GM12878 (cell line): ENCODE measurements around the gene COL27A1. TPM values are rescaled to one million over a fixed set of nuclear protein-coding genes. Genes with fewer than 3 reads are reported as not detected.

ENCODE experiments used
- SPI1 ChIP-seq: IDR thresholded peaks from 2 replicates; pipeline ENCODE4 v1.6.1; 2011; ENCODE audit warnings: low read depth, mild to moderate bottlenecking, low read length, moderate library complexity, borderline replicate concordance; ENCODE audit not compliant: insufficient read depth
- STAT3 ChIP-seq: IDR thresholded peaks from 2 replicates; pipeline ENCODE4 v1.6.1; 2011; ENCODE audit warnings: low read depth, low read length, improper control_type of control experiment
- ZNF384 ChIP-seq: IDR thresholded peaks from 2 replicates; pipeline ENCODE4 v1.6.1; 2012; ENCODE audit warnings: low read depth, mild to moderate bottlenecking, low read length, improper control_type of control experiment, borderline replicate concordance
- polyA plus RNA-seq, 11 experiments: library from polyadenylated mRNA; depleted of rRNA in 4 of 11; unstranded in 6 of 11; stranded (reverse) in 5 of 11; fragments of >200 nt; fragmentation: Nextera tagmentation in 4 of 11; fragmentation: Illumina TruSeq in 1 of 11; extraction: Ambion mirVana in 4 of 11; extraction: Trizol in 1 of 11; gene quantifications; 1 replicate in 1 of 11; 2 replicates in 10 of 11; pipeline versions ENCODE4 v1.2.1 to v1.2.3, GENCODE V29; 2011 to 2016; ENCODE audit warnings: inconsistent platforms in 2 of 11, missing spikeins in 2 of 11, low read depth in 1 of 11
- total RNA-seq, 4 experiments: library from RNA; depleted of rRNA in 3 of 4; stranded (reverse); fragments of >200 nt in 3 of 4; fragmentation: Illumina TruSeq in 1 of 4; extraction: Trizol in 1 of 4; gene quantifications; 2 replicates each; pipeline versions ENCODE4 v1.2.1 to v1.2.3, GENCODE V29; 2013 to 2021
- TF ChIP-seq, protein P1 (sequence below): fragments of 450-650 bp; IDR thresholded peaks from 2 replicates; pipeline ENCODE4 v1.6.1; 2017; ENCODE audit warnings: mild to moderate bottlenecking, low read depth, inconsistent platforms; ENCODE audit not compliant: poor library complexity, severe bottlenecking
- TF ChIP-seq, protein P2 (sequence below): IDR thresholded peaks from 2 replicates; pipeline ENCODE4 v1.6.1; 2012; ENCODE audit warnings: improper control_type of control experiment, low read depth, low read length; ENCODE audit not compliant: insufficient replicate concordance
- TF ChIP-seq, protein P3 (sequence below): fragments of 450-650 bp; IDR thresholded peaks from 2 replicates; pipeline ENCODE4 v1.6.1; 2017; ENCODE audit warnings: mild to moderate bottlenecking

COL27A1 gene
- total and polyA plus RNA-seq, 10 of the 15 experiments (the other 5 are each of a cell fraction or from before 2014, with no cell fraction given), result 0.10 TPM; not detected in 9

DNA sequence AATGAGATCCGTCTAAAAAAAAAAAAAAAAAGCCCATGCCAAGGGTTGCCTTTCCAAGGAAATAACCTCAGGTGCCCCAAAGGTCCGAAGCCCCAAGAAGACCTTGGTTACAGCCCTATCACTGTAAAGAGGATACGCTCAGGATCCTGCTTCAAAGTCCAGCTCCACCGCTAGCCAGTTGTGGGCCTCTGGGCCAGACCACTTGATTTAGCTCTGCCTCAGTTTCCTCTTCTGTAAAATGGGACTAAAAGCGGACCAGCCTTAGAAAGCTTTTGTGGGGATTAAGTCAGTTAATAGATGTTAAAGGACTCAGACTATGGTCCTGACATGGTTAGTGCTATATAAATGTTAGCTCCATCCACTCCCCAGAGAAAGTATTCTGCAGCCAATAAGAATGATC lies 118.9 kb downstream of the COL27A1 start (continued):
- TF ChIP-seq, protein P1, sequence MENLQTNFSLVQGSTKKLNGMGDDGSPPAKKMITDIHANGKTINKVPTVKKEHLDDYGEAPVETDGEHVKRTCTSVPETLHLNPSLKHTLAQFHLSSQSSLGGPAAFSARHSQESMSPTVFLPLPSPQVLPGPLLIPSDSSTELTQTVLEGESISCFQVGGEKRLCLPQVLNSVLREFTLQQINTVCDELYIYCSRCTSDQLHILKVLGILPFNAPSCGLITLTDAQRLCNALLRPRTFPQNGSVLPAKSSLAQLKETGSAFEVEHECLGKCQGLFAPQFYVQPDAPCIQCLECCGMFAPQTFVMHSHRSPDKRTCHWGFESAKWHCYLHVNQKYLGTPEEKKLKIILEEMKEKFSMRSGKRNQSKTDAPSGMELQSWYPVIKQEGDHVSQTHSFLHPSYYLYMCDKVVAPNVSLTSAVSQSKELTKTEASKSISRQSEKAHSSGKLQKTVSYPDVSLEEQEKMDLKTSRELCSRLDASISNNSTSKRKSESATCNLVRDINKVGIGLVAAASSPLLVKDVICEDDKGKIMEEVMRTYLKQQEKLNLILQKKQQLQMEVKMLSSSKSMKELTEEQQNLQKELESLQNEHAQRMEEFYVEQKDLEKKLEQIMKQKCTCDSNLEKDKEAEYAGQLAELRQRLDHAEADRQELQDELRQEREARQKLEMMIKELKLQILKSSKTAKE, result no peak
- TF ChIP-seq STAT3, result no peak
- TF ChIP-seq, protein P2, sequence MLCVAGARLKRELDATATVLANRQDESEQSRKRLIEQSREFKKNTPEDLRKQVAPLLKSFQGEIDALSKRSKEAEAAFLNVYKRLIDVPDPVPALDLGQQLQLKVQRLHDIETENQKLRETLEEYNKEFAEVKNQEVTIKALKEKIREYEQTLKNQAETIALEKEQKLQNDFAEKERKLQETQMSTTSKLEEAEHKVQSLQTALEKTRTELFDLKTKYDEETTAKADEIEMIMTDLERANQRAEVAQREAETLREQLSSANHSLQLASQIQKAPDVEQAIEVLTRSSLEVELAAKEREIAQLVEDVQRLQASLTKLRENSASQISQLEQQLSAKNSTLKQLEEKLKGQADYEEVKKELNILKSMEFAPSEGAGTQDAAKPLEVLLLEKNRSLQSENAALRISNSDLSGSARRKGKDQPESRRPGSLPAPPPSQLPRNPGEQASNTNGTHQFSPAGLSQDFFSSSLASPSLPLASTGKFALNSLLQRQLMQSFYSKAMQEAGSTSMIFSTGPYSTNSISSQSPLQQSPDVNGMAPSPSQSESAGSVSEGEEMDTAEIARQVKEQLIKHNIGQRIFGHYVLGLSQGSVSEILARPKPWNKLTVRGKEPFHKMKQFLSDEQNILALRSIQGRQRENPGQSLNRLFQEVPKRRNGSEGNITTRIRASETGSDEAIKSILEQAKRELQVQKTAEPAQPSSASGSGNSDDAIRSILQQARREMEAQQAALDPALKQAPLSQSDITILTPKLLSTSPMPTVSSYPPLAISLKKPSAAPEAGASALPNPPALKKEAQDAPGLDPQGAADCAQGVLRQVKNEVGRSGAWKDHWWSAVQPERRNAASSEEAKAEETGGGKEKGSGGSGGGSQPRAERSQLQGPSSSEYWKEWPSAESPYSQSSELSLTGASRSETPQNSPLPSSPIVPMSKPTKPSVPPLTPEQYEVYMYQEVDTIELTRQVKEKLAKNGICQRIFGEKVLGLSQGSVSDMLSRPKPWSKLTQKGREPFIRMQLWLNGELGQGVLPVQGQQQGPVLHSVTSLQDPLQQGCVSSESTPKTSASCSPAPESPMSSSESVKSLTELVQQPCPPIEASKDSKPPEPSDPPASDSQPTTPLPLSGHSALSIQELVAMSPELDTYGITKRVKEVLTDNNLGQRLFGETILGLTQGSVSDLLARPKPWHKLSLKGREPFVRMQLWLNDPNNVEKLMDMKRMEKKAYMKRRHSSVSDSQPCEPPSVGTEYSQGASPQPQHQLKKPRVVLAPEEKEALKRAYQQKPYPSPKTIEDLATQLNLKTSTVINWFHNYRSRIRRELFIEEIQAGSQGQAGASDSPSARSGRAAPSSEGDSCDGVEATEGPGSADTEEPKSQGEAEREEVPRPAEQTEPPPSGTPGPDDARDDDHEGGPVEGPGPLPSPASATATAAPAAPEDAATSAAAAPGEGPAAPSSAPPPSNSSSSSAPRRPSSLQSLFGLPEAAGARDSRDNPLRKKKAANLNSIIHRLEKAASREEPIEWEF, result no peak
- TF ChIP-seq, protein P3, sequence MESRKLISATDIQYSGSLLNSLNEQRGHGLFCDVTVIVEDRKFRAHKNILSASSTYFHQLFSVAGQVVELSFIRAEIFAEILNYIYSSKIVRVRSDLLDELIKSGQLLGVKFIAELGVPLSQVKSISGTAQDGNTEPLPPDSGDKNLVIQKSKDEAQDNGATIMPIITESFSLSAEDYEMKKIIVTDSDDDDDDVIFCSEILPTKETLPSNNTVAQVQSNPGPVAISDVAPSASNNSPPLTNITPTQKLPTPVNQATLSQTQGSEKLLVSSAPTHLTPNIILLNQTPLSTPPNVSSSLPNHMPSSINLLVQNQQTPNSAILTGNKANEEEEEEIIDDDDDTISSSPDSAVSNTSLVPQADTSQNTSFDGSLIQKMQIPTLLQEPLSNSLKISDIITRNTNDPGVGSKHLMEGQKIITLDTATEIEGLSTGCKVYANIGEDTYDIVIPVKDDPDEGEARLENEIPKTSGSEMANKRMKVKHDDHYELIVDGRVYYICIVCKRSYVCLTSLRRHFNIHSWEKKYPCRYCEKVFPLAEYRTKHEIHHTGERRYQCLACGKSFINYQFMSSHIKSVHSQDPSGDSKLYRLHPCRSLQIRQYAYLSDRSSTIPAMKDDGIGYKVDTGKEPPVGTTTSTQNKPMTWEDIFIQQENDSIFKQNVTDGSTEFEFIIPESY, result no peak
- TF ChIP-seq ZNF384, result no peak
- TF ChIP-seq SPI1, result no peak
- TF ChIP-seq, all 136 proteins: peak for 0
